ENCODE results near the gene GLIS2. TPM values are rescaled to one million over a fixed set of nuclear protein-coding genes. Genes with fewer than 3 reads are reported as not detected.

The GLIS2 gene
- total and polyA plus RNA-seq, 4 donors = 0.68 to 1.4 (median 1.1) TPM

GRCh38 chr16:4273858-4274311, 42.0 kb upstream of the GLIS2 start:
- no peaks in the 10 kb centered on the region for H3K27me3 ChIP-seq (ENCODE audit: control insufficient read depth in 4 of 4, insufficient read depth in 4 of 4, low read length in 3 of 4)
- H3K4me3 ChIP-seq (ENCODE audit: low read depth in 1 of 3, low read length in 3 of 3) = peak overlapping the region; percentile 13 to 96 (median 66)
- H3K27ac ChIP-seq (ENCODE audit: low read depth in 1 of 2, low read length in 2 of 2) = peak overlapping the region; percentile 68 to 80
- DNase-seq (ENCODE audit: low spot score) = peak; percentile 56
- H3K36me3 ChIP-seq (ENCODE audit: control insufficient read depth in 4 of 4, insufficient read depth in 3 of 4, low read depth in 1 of 4, low read length in 3 of 4) = no peaks in the 10 kb centered on the region
- peaks cover 7 to 21% (median 13%) of the 10 kb centered on the region in 4 donors for H3K4me1 ChIP-seq (ENCODE audit: control insufficient read depth in 4 of 4, insufficient read depth in 4 of 4, low read length in 3 of 4)
- WGBS = 11% methylated on average over 25 of the region's 25 CpGs
- peak; percentile 9 for TF ChIP-seq SP1 (IDR thresholded peaks at IDR 0.05)
- TF ChIP-seq TAF1 (conservative IDR thresholded peaks at IDR 0.05) = no peak
- TF ChIP-seq NR2F2 (IDR thresholded peaks at IDR 0.05) = no peak
- H3K9me3 ChIP-seq (ENCODE audit: control insufficient read depth in 4 of 4, low read length in 3 of 4) = no peaks in the 10 kb centered on the region
- H3K9ac ChIP-seq (ENCODE audit: low read depth in 1 of 2, low read length in 2 of 2) = no peak overlapping the region

GRCh38 chr16:4275861-4276260, 40.0 kb upstream of the GLIS2 start:
- H3K27ac ChIP-seq (ENCODE audit: low read depth in 1 of 2, low read length in 2 of 2) = no peak overlapping the region
- no peak overlapping the region for H3K9ac ChIP-seq (ENCODE audit: low read depth in 1 of 2, low read length in 2 of 2)
- TF ChIP-seq YY1 (IDR thresholded peaks at IDR 0.05) (no peak), RXRA (IDR thresholded peaks at IDR 0.05) (no peak), CTCF (IDR thresholded peaks at IDR 0.05; ENCODE audit: low read depth, low read length, missing input control) (no peak), SP1 (IDR thresholded peaks at IDR 0.05) (no peak), HNF4A (conservative IDR thresholded peaks at IDR 0.05) (no peak), EGR1 (IDR thresholded peaks at IDR 0.05; ENCODE audit: low read depth in 2 of 2) (no peak), ZBTB33 (IDR thresholded peaks at IDR 0.05) (no peak), FOXA2 (IDR thresholded peaks at IDR 0.05) (no peak), JUND (IDR thresholded peaks at IDR 0.05) (no peak), ATF3 (IDR thresholded peaks at IDR 0.05) (no peak)
- WGBS = 95% methylated on average over 6 of the region's 6 CpGs
- no peak for DNase-seq (ENCODE audit: low spot score)
- no peaks in the 10 kb centered on the region for H3K36me3 ChIP-seq (ENCODE audit: control insufficient read depth in 4 of 4, insufficient read depth in 3 of 4, low read depth in 1 of 4, low read length in 3 of 4)
- peaks cover 2 to 17% (median 10%) of the 10 kb centered on the region in 4 donors for H3K4me1 ChIP-seq (ENCODE audit: control insufficient read depth in 4 of 4, insufficient read depth in 4 of 4, low read length in 3 of 4)
- H3K4me3 ChIP-seq (ENCODE audit: low read depth in 1 of 3, low read length in 3 of 3) = no peak overlapping the region
- no peaks in the 10 kb centered on the region for H3K27me3 ChIP-seq (ENCODE audit: control insufficient read depth in 4 of 4, insufficient read depth in 4 of 4, low read length in 3 of 4)
- no peaks in the 10 kb centered on the region for H3K9me3 ChIP-seq (ENCODE audit: control insufficient read depth in 4 of 4, low read length in 3 of 4)

- Histone ChIP-seq H3K4me1 (ENCODE audit: control insufficient read depth in 4 of 4, insufficient read depth in 4 of 4, low read length in 3 of 4) (peaks cover 0 to 10% (median 6%) of the 10 kb centered on the region in 4 donors), H3K27ac (ENCODE audit: low read depth in 1 of 2, low read length in 2 of 2) (no peak overlapping the region), H3K4me3 (ENCODE audit: low read depth in 1 of 3, low read length in 3 of 3) (no peak overlapping the region), H3K36me3 (ENCODE audit: control insufficient read depth in 4 of 4, insufficient read depth in 3 of 4, low read depth in 1 of 4, low read length in 3 of 4) (no peaks in the 10 kb centered on the region), H3K27me3 (ENCODE audit: control insufficient read depth in 4 of 4, insufficient read depth in 4 of 4, low read length in 3 of 4) (no peaks in the 10 kb centered on the region), H3K9me3 (ENCODE audit: control insufficient read depth in 4 of 4, low read length in 3 of 4) (no peaks in the 10 kb centered on the region), H3K9ac (ENCODE audit: low read depth in 1 of 2, low read length in 2 of 2) (no peak overlapping the region)
- over 99% methylated on average over 2 of the region's 2 CpGs for WGBS
- TF ChIP-seq EGR1 (IDR thresholded peaks at IDR 0.05; ENCODE audit: low read depth in 2 of 2) (no peak), RXRA (IDR thresholded peaks at IDR 0.05) (no peak), RAD21 (IDR thresholded peaks at IDR 0.05) (no peak), SP1 (IDR thresholded peaks at IDR 0.05) (no peak), HNF4G (IDR thresholded peaks at IDR 0.05) (no peak), FOXA2 (IDR thresholded peaks at IDR 0.05) (no peak), REST (IDR thresholded peaks at IDR 0.05) (no peak)
- no peak for DNase-seq (ENCODE audit: low spot score)
Observed at GRCh38 chr16:4277987-4278513, 37.8 kb upstream of the GLIS2 start.

All from liver (tissue), 9 donors.